GM18526 (cell line): ENCODE results near the gene CEP85.

ENCODE experiments used
- POLR2A ChIP-seq: IDR thresholded peaks from 3 replicates; pipeline ENCODE4 v1.6.1; 2011; ENCODE audit not compliant: insufficient read length; ENCODE audit errors: extremely low read depth

CEP85 gene

GRCh38 chr1:26289158-26290059, 55.4 kb downstream of the CEP85 start:
- TF ChIP-seq POLR2A: peak; percentile 68

- TF ChIP-seq POLR2A: no peak
Observed at GRCh38 chr1:26290122-26290881, 56.3 kb downstream of the CEP85 start.

GRCh38 chr1:26290882-26291261, 56.9 kb downstream of the CEP85 start:
- no peak for TF ChIP-seq POLR2A

- TF ChIP-seq POLR2A: no peak
Observed at GRCh38 chr1:26291433-26291832, 57.4 kb downstream of the CEP85 start.

GRCh38 chr1:26291939-26292338, 57.9 kb downstream of the CEP85 start:
- TF ChIP-seq POLR2A: no peak

- no peak for TF ChIP-seq POLR2A
Observed at GRCh38 chr1:26293911-26294463, 60.0 kb downstream of the CEP85 start.

GRCh38 chr1:26295194-26296138, 61.5 kb downstream of the CEP85 start:
- no peak for TF ChIP-seq POLR2A

GRCh38 chr1:26296340-26297056, 62.5 kb downstream of the CEP85 start:
- no peak for TF ChIP-seq POLR2A

- no peak for TF ChIP-seq POLR2A
Observed at GRCh38 chr1:26297057-26297790, 63.2 kb downstream of the CEP85 start.

- TF ChIP-seq POLR2A: no peak
Observed at GRCh38 chr1:26297791-26298124, 63.8 kb downstream of the CEP85 start.

- TF ChIP-seq POLR2A: no peak
Observed at GRCh38 chr1:26300578-26301275, 66.7 kb downstream of the CEP85 start.

GRCh38 chr1:26302733-26303405, 68.9 kb downstream of the CEP85 start:
- TF ChIP-seq POLR2A: no peak
